ENCODE data around the gene HYI. TPM values are rescaled to one million over a fixed set of nuclear protein-coding genes. Genes with fewer than 3 reads are reported as not detected.

The HYI gene
- total RNA-seq, 1 experiment from 2014 or later = 89.8 TPM

DNA sequence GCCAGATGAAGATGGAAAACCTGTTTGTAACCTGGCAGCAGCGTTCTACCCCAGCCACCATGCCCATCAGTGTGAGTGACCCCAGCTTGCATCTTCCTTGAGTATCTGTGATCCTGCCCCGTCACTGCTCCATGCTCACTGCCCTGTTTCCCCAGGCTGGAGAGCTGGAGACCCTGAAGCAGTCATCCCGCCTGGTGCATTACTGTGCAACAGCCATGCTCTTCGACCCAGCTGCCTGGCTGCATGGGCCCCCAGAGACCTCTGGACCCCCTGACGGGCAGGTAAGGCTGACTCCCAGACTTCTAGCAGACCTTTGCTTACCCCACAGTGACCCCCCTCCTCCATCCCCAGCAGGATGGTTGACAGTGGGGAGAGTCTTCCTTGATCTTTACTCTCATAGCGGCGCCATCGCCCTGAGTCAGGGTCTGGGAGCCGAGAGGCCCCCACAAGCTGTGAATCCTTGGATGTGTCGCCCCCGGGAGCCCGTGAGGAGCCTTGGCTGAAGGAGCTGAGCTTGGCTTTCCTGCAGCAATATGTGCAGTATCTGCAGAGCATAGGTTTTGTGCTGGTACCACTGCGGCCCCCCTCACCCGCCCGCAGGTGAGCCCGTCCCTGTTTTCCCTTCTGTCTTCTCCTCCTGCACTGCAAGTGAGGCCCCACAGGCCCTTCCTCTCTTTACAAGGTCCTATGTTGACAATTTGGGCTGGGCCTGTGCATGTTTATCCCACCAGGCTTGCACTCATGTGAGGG is 10.4 kb downstream of the HYI start:
- intact Hi-C loops (cut with micrococcal nuclease) = no loop called here
- H2AFZ ChIP-seq (ENCODE audit: low read length) = no peak overlapping the region
- no peaks in the 10 kb centered on the region for H3F3A ChIP-seq (ENCODE audit: low read length, unreplicated experiment)
- no peak for ATAC-seq
- ChIA-PET CTCF (no interaction called here), POLR2A (ENCODE audit: unreplicated experiment) (no interaction called here)
- TF ChIP-seq EZH2phosphoT487 (IDR thresholded peaks at IDR 0.05; ENCODE audit: borderline replicate concordance, low read length) = no peak
- TF ChIP-seq, protein P1, sequence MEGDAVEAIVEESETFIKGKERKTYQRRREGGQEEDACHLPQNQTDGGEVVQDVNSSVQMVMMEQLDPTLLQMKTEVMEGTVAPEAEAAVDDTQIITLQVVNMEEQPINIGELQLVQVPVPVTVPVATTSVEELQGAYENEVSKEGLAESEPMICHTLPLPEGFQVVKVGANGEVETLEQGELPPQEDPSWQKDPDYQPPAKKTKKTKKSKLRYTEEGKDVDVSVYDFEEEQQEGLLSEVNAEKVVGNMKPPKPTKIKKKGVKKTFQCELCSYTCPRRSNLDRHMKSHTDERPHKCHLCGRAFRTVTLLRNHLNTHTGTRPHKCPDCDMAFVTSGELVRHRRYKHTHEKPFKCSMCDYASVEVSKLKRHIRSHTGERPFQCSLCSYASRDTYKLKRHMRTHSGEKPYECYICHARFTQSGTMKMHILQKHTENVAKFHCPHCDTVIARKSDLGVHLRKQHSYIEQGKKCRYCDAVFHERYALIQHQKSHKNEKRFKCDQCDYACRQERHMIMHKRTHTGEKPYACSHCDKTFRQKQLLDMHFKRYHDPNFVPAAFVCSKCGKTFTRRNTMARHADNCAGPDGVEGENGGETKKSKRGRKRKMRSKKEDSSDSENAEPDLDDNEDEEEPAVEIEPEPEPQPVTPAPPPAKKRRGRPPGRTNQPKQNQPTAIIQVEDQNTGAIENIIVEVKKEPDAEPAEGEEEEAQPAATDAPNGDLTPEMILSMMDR (conservative IDR thresholded peaks at IDR 0.05; ENCODE audit: low read depth, low read length) = no peak
- no peak for TF ChIP-seq EZH2 (IDR thresholded peaks at IDR 0.05; ENCODE audit: low read length, unreplicated experiment)
- no peaks in the 10 kb centered on the region for H3K4me1 ChIP-seq (ENCODE audit: insufficient read depth, low read length)
- no peak for DNase-seq
- H3K9me2 ChIP-seq (replicated peaks; ENCODE audit: low read length) = no peaks in the 10 kb centered on the region
- no peaks in the 10 kb centered on the region for H3K9me3 ChIP-seq (ENCODE audit: low read length)
- no peaks in the 10 kb centered on the region for H3K79me2 ChIP-seq (ENCODE audit: low read length)
- H3K36me3 ChIP-seq (ENCODE audit: low read depth, low read length) = peaks cover 16% of the 10 kb centered on the region
- BruUV-seq (replicated peaks) = no TSS peak
- no peaks in the 10 kb centered on the region for H3K27me3 ChIP-seq (ENCODE audit: low read length)
- no peak overlapping the region for H3K9ac ChIP-seq (ENCODE audit: low read length)
- H3K27ac ChIP-seq (ENCODE audit: low read length) = no peak overlapping the region
- no peak overlapping the region for H3K4me3 ChIP-seq (ENCODE audit: low read length)
- no peak overlapping the region for H3K4me2 ChIP-seq (ENCODE audit: low read length)
- H4K20me1 ChIP-seq (ENCODE audit: low read length) = no peaks in the 10 kb centered on the region

DNA sequence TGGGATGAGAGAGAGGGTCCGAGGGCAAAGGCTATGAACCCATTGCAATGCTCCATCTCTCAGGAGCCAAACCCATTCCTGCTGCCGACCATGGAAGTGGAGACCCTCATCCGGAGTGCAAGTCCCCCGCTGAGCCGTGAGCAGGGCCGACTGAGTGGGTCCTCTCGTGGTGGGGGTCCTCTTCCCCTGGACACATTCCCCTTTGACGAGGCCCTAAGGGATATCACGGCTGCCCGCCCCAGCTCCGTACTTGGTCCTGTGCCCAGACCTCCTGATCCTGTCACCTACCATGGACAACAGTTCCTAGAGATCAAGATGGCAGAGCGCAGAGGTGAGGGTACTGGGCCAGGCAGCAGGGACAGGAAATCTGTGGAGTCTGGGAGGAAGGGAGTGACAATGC is 11.0 kb downstream of the HYI start:
- no peaks in the 10 kb centered on the region for H3F3A ChIP-seq (ENCODE audit: low read length, unreplicated experiment)
- no peaks in the 10 kb centered on the region for H4K20me1 ChIP-seq (ENCODE audit: low read length)

More for the DNA sequence above, 11.0 kb downstream of the HYI start:
- TF ChIP-seq EZH2phosphoT487 (IDR thresholded peaks at IDR 0.05; ENCODE audit: borderline replicate concordance, low read length) = no peak
- no peak for TF ChIP-seq EZH2 (IDR thresholded peaks at IDR 0.05; ENCODE audit: low read length, unreplicated experiment)
- TF ChIP-seq, protein P1 (conservative IDR thresholded peaks at IDR 0.05; ENCODE audit: low read depth, low read length) = no peak
- Histone ChIP-seq H3K4me2 (ENCODE audit: low read length) (no peak overlapping the region), H3K79me2 (ENCODE audit: low read length) (no peaks in the 10 kb centered on the region), H3K27me3 (ENCODE audit: low read length) (no peaks in the 10 kb centered on the region), H3K4me3 (ENCODE audit: low read length) (no peak overlapping the region), H3K36me3 (ENCODE audit: low read depth, low read length) (peaks cover 16% of the 10 kb centered on the region), H3K9me2 (replicated peaks; ENCODE audit: low read length) (no peaks in the 10 kb centered on the region), H3K9ac (ENCODE audit: low read length) (no peak overlapping the region), H3K4me1 (ENCODE audit: insufficient read depth, low read length) (no peaks in the 10 kb centered on the region), H3K9me3 (ENCODE audit: low read length) (no peaks in the 10 kb centered on the region), H3K27ac (ENCODE audit: low read length) (no peak overlapping the region), H2AFZ (ENCODE audit: low read length) (no peak overlapping the region)
- POLR2A ChIA-PET (ENCODE audit: unreplicated experiment) = no interaction called here
- intact Hi-C loops (cut with micrococcal nuclease) = no loop called here
- TSS peak; percentile 9 for BruUV-seq (replicated peaks)
- CTCF ChIA-PET = no interaction called here
- DNase-seq (no peak), ATAC-seq (no peak)
